SU-DHL-6 (cell line): ENCODE results near the gene PARP1.

ENCODE experiments used
- CTCF ChIP-seq: fragments of 200-600 bp; sonication (generic); IDR thresholded peaks from one replicate; pipeline ENCODE4 v1.5.1; 2017; ENCODE audit warnings: antibody characterized with exemption, mild to moderate bottlenecking, low read length, moderate library complexity; ENCODE audit not compliant: insufficient read depth, poor library complexity, severe bottlenecking
- EZH2phosphoT487 ChIP-seq: fragments of 200-600 bp; sonication (generic), shearing (Covaris generic); conservative IDR thresholded peaks from 2 replicates; pipeline ENCODE4 v1.6.1; 2018; ENCODE audit warnings: mild to moderate bottlenecking, antibody characterized with exemption, low read length, moderate library complexity, mixed read lengths

GRCh38 chr1:226311376-226311775, 96.5 kb downstream of the PARP1 start:
- no peak for TF ChIP-seq CTCF
- no peak for TF ChIP-seq EZH2phosphoT487
